OCI-LY3 (cell line): ENCODE data around the gene PTPN1.

Experiments
- H2AFZ ChIP-seq: fragments of 200-600, 300-600 bp; shearing (Covaris generic); 2 replicates; pipeline ENCODE4 v1.6.0; 2014; ENCODE audit warnings: antibody characterized with exemption, low read depth, low read length
- H3K27ac ChIP-seq: fragments of 200-600, 300-600 bp; sonication (generic); 2 replicates; pipeline ENCODE4 v1.5.1; 2014; ENCODE audit warnings: mild to moderate bottlenecking, low read length, moderate library complexity, mixed read lengths
- H3K27me3 ChIP-seq: fragments of 200-600, 300-600 bp; sonication (generic); 2 replicates; pipeline ENCODE4 v1.6.1; 2014; ENCODE audit warnings: low read depth, low read length, mixed read lengths
- H3K36me3 ChIP-seq: fragments of 200-600, 300-600 bp; sonication (generic); replicated peaks from 2 replicates; pipeline ENCODE3; 2014; ENCODE audit warnings: low read depth, low read length, mixed read lengths
- H3K4me1 ChIP-seq: fragments of 300-600, 200-600 bp; sonication (generic); 2 replicates; pipeline ENCODE4 v1.6.1; 2014; ENCODE audit warnings: low read length, mixed read lengths
- H3K4me2 ChIP-seq: fragments of 200-600, 300-600 bp; sonication (generic); 2 replicates; pipeline ENCODE4 v1.6.1; 2014; ENCODE audit warnings: low read length, mixed read lengths
- H3K4me3 ChIP-seq: fragments of 300-600, 200-600 bp; sonication (generic); 2 replicates; pipeline ENCODE4 v1.5.1; 2014; ENCODE audit warnings: antibody characterized with exemption, mild to moderate bottlenecking, low read length, moderate library complexity
- H3K79me2 ChIP-seq: fragments of 300-600, 200-600 bp; shearing (Covaris generic); 2 replicates; pipeline ENCODE4 v1.6.1; 2014; ENCODE audit warnings: mild to moderate bottlenecking, low read length, mixed read lengths
- H3K9ac ChIP-seq: fragments of 300-600, 200-600 bp; shearing (Covaris generic); 2 replicates; pipeline ENCODE4 v1.6.0; 2014; ENCODE audit warnings: mild to moderate bottlenecking, low read length, moderate library complexity
- H3K9me3 ChIP-seq: fragments of 200-600, 300-600 bp; shearing (Covaris generic); 2 replicates; pipeline ENCODE4 v1.6.1; 2014; ENCODE audit warnings: low read length, mixed read lengths; ENCODE audit not compliant: insufficient read depth
- H4K20me1 ChIP-seq: fragments of 200-600, 300-600 bp; sonication (generic); 2 replicates; pipeline ENCODE4 v1.6.1; 2016; ENCODE audit warnings: low read length, mixed read lengths; ENCODE audit not compliant: insufficient read depth
- EZH2phosphoT487 ChIP-seq: fragments of 200-600 bp; shearing (Covaris generic); IDR thresholded peaks from 2 replicates; pipeline ENCODE4 v1.6.1; 2018; ENCODE audit warnings: antibody characterized with exemption, mixed run types, low read depth
- TF ChIP-seq, protein P1 (sequence below): fragments of 200-600, 300-600 bp; sonication (generic); IDR thresholded peaks from 2 replicates; pipeline ENCODE4 v1.5.1; 2014; ENCODE audit warnings: antibody characterized with exemption, low read length, low read depth

Gene PTPN1

DNA sequence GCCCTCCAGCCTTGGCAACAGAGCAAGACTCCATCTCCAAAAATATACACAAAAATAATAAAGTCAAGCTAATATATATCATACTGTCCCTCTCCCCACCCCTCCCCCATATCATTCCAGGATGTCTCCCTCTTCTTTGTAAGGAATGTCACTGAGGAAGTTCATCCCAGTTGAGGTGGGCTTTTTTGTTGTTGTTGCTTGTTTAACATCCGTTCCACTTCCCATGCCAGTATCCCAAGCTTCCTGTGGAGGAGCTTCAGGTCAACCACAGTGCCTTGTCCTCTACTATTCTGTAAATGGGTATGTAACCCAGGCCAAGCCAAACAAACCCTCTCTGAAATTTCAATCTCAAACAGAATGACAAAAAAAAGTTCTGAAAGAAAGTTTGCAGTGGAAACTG lies 19.0 kb upstream of the PTPN1 start:
- TF ChIP-seq EZH2phosphoT487 = no peak
- TF ChIP-seq, protein P1, sequence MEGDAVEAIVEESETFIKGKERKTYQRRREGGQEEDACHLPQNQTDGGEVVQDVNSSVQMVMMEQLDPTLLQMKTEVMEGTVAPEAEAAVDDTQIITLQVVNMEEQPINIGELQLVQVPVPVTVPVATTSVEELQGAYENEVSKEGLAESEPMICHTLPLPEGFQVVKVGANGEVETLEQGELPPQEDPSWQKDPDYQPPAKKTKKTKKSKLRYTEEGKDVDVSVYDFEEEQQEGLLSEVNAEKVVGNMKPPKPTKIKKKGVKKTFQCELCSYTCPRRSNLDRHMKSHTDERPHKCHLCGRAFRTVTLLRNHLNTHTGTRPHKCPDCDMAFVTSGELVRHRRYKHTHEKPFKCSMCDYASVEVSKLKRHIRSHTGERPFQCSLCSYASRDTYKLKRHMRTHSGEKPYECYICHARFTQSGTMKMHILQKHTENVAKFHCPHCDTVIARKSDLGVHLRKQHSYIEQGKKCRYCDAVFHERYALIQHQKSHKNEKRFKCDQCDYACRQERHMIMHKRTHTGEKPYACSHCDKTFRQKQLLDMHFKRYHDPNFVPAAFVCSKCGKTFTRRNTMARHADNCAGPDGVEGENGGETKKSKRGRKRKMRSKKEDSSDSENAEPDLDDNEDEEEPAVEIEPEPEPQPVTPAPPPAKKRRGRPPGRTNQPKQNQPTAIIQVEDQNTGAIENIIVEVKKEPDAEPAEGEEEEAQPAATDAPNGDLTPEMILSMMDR = no peak
- Histone ChIP-seq H3K36me3 (no peaks in the 10 kb centered on the region), H3K9ac (no peak overlapping the region), H3K4me3 (no peak overlapping the region), H3K27me3 (no peaks in the 10 kb centered on the region), H2AFZ (no peak overlapping the region), H3K27ac (no peak overlapping the region), H3K4me2 (no peak overlapping the region), H4K20me1 (no peaks in the 10 kb centered on the region), H3K79me2 (no peaks in the 10 kb centered on the region), H3K9me3 (no peaks in the 10 kb centered on the region), H3K4me1 (peaks cover 6% of the 10 kb centered on the region)

DNA sequence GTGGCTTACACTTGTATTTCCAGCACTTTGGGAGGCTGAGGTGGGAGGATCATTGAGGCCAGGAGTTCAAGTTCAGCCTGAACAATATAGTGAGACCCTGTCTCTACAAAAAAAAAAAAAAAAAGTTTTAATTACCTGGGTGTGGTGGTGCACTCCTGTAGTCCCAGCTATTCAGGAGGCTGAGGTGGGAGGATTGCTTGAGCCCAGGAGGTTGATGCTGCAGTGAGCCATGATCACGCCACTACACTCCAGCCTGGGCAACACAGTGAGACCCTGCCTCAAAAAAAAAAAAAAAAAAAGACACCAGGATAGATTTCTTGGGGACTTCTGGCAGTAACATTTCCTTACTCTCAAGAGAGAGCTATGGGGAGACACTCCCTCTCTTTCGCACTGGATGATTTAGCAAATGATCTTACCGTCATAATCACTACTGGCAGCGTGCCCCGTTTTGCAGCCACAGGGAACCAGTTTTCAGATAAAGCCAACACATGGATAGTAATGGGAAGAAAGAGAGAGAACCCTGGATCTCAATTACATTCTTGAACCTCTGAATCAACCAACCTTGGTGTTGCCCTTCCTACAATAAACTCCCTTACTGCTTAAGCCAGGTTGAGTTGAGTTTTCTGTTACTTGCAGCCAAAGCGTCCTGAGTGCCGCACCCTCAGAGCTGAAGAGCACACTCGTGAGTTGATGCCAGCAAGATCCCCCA lies 18.1 kb upstream of the PTPN1 start:
- Histone ChIP-seq H3K4me3 (no peak overlapping the region), H3K27me3 (no peaks in the 10 kb centered on the region), H3K9me3 (no peaks in the 10 kb centered on the region), H3K27ac (no peak overlapping the region), H3K4me2 (no peak overlapping the region), H3K9ac (no peak overlapping the region), H2AFZ (no peak overlapping the region), H4K20me1 (no peaks in the 10 kb centered on the region), H3K4me1 (peaks cover 14% of the 10 kb centered on the region), H3K36me3 (no peaks in the 10 kb centered on the region), H3K79me2 (no peaks in the 10 kb centered on the region)
- TF ChIP-seq EZH2phosphoT487 = no peak
- TF ChIP-seq, protein P1 = no peak

DNA sequence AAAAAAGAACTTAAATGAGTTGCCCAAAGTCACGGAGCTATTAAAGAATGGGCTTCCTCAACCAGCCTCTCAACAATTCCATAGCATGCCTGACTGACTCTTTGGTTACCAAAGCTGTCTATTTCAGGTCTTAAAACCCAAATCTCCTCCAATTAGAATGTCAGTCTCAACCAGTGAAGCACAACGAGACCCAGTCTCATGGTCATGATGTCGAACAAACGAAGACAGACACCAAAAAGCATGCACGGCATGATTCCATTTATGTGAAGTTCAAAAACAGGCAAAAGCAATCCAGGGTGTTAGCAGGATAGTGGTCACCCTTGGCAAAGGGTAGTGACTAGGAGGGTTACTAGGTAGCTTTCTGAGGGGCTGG lies 16.3 kb upstream of the PTPN1 start:
- no peaks in the 10 kb centered on the region for H3K9me3 ChIP-seq
- H3K79me2 ChIP-seq = no peaks in the 10 kb centered on the region
- TF ChIP-seq, protein P1 = no peak
- TF ChIP-seq EZH2phosphoT487 = no peak
- H3K4me3 ChIP-seq = no peak overlapping the region
- no peak overlapping the region for H3K27ac ChIP-seq
- H3K27me3 ChIP-seq = no peaks in the 10 kb centered on the region
- H3K4me1 ChIP-seq = peaks cover 26% of the 10 kb centered on the region
- no peak overlapping the region for H2AFZ ChIP-seq
- H3K9ac ChIP-seq = no peak overlapping the region
- H4K20me1 ChIP-seq = no peaks in the 10 kb centered on the region
- no peak overlapping the region for H3K4me2 ChIP-seq
- H3K36me3 ChIP-seq = no peaks in the 10 kb centered on the region

DNA sequence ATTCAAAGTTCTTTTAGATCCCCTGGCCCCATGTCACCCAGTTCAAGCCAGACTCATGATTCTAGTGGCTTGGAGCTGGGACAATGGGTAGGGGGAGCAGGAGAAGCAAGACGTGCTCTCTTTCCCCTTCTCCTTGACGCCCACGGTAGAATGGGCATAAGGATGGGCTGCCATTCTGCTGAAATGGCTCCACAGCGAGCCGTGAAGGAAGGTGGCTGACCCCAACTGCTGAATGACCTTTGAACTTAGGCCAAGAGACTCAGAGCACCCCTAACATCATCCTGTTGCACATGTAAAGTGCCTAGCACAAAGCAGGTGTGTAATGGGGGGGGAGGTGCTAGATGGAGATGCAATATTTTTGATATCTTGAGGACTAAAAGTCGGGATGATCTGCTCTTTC lies 15.8 kb upstream of the PTPN1 start:
- TF ChIP-seq EZH2phosphoT487 = no peak
- TF ChIP-seq, protein P1 = no peak
- Histone ChIP-seq H3K9me3 (no peaks in the 10 kb centered on the region), H3K36me3 (no peaks in the 10 kb centered on the region), H3K9ac (no peak overlapping the region), H3K27ac (no peak overlapping the region), H3K4me2 (no peak overlapping the region), H3K4me1 (peaks cover 31% of the 10 kb centered on the region), H4K20me1 (no peaks in the 10 kb centered on the region), H3K27me3 (no peaks in the 10 kb centered on the region), H2AFZ (no peak overlapping the region), H3K4me3 (no peak overlapping the region), H3K79me2 (no peaks in the 10 kb centered on the region)
